Activated B cell treated with CpG ODN at 0.5 μM for 24 hours (primary cell): ENCODE measurements around the gene DTL. TPM values are rescaled to one million over a fixed set of nuclear protein-coding genes. Genes with fewer than 3 reads are reported as not detected.

Experiments used
- ATAC-seq: fragments of 200-7000 bp; cut with Tn5 transposase; one replicate; pipeline ENCODE4 v1.10.0; 2021; ENCODE audit warnings: low read depth, mild to moderate bottlenecking, moderate library complexity
- CTCF ChIA-PET: fragments of 350-600 bp; sonication (Branson Sonifier 250); formaldehyde crosslinking; loops from one replicate; lab custom pipeline; 2021; ENCODE audit warnings: antibody characterized with exemption; lab: Charles Lee
- POLR2A ChIA-PET: fragments of 350-600 bp; sonication (Branson Sonifier 250); formaldehyde crosslinking; loops from one replicate; lab custom pipeline; 2021; ENCODE audit warnings: antibody characterized with exemption; lab: Charles Lee
- DNase-seq: peaks from one replicate; pipeline ENCODE4 v3.0.0; 2022
- H3K27ac Mint-ChIP-seq: one replicate; pipeline ENCODE4 v1.8.0; 2020; ENCODE audit warnings: mixed read lengths
- H3K27me3 Mint-ChIP-seq: one replicate; pipeline ENCODE4 v1.8.0; 2021; ENCODE audit warnings: mixed read lengths
- H3K36me3 Mint-ChIP-seq: one replicate; pipeline ENCODE4 v1.8.0; 2021; ENCODE audit warnings: low read depth, mixed read lengths
- H3K4me1 Mint-ChIP-seq: one replicate; pipeline ENCODE4 v1.8.0; 2021; ENCODE audit warnings: mixed read lengths
- H3K4me3 Mint-ChIP-seq: one replicate; pipeline ENCODE4 v1.8.0; 2020; ENCODE audit warnings: mild to moderate bottlenecking, mixed read lengths
- H3K9me3 Mint-ChIP-seq: one replicate; pipeline ENCODE4 v1.8.0; 2020; ENCODE audit warnings: mixed read lengths
- intact Hi-C: fragments of 100-400 bp; cut with micrococcal nuclease; formaldehyde crosslinking; loops from one replicate; pipeline ENCODE4 v1.15.1; 2024
- total RNA-seq: library from RNA; stranded (reverse); gene quantifications from 2 replicates; pipeline ENCODE4 v1.2.3, GENCODE V29; 2022
- TF ChIP-seq, protein P1 (sequence below): fragments of 200-600 bp; IDR thresholded peaks from one replicate; pipeline ENCODE4 v1.8.0; 2022; ENCODE audit warnings: antibody characterized with exemption, mild to moderate bottlenecking

DTL gene
- total RNA-seq, 1 donor from 2014 or later, result 5.0 TPM

DNA sequence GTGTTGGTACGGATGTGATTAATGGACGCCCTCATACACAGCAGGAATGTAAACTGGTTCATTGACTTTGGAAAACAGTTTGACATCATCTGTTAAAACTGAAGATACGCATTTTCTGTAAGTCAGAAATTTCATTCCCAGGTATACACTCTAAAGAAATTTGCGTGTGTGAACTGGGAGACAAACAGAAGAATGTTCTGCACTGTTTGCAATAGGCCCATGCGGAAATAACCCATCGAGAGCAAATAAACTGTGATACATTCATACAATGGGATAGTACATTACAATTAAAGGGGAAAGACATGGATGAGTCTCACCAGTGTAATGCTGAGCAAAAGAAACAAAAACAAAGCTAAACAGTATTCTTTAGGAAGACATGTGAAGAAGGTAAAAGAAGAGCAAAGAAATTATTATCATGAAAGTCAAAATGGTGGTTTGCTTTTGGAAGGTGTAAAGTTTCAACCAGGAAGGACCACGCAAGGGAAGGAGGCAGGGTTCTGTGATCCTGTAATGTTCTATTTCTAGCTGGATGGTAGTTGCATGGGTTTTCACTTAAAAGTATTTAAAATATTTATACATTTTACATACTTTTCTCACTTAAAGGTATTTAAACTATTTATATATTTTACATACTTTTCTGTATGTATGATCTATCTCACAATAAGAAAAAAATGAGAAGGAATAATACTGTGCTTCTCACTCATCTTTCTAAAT lies 30.5 kb upstream of the DTL start:
- no peaks in the 10 kb centered on the region for H3K4me1 Mint-ChIP-seq
- no peak for ATAC-seq
- no peak for DNase-seq
- no peaks in the 10 kb centered on the region for H3K27me3 Mint-ChIP-seq
- CTCF ChIA-PET, result interaction anchor here (0.9 kb wide), 1 partner anchor 29 kb away, joined by 3 read pairs; no protein-coding TSS in a partner anchor
- POLR2A ChIA-PET, result no interaction called here
- TF ChIP-seq, protein P1, sequence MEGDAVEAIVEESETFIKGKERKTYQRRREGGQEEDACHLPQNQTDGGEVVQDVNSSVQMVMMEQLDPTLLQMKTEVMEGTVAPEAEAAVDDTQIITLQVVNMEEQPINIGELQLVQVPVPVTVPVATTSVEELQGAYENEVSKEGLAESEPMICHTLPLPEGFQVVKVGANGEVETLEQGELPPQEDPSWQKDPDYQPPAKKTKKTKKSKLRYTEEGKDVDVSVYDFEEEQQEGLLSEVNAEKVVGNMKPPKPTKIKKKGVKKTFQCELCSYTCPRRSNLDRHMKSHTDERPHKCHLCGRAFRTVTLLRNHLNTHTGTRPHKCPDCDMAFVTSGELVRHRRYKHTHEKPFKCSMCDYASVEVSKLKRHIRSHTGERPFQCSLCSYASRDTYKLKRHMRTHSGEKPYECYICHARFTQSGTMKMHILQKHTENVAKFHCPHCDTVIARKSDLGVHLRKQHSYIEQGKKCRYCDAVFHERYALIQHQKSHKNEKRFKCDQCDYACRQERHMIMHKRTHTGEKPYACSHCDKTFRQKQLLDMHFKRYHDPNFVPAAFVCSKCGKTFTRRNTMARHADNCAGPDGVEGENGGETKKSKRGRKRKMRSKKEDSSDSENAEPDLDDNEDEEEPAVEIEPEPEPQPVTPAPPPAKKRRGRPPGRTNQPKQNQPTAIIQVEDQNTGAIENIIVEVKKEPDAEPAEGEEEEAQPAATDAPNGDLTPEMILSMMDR, result no peak
- no peak overlapping the region for H3K27ac Mint-ChIP-seq
- no peaks in the 10 kb centered on the region for H3K9me3 Mint-ChIP-seq
- intact Hi-C loops, result no loop called here
- H3K4me3 Mint-ChIP-seq, result no peak overlapping the region
- H3K36me3 Mint-ChIP-seq, result peaks cover 51% of the 10 kb centered on the region

DNA sequence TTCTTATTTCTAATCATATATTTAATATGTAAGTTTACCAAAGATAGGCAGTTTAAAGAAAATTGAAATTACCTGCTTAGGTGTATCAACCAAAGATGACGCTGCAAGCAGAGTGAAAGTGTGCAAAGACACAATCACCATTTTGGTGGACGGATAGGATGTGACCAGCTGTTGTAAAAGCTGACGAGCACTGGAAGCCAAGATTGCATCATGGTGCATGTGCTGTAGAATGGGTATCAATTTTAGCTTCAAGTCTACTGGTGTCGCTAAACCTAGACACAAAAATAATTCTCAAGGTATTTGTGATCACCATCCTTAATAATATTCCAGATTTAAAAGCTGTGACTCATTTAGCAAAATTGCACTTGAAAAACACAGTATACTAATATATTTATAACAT lies 28.4 kb upstream of the DTL start:
- CTCF ChIA-PET, result no interaction called here
- Mint-ChIP-seq H3K36me3 (peaks cover 45% of the 10 kb centered on the region), H3K27me3 (no peaks in the 10 kb centered on the region), H3K27ac (no peak overlapping the region), H3K4me1 (no peaks in the 10 kb centered on the region), H3K4me3 (no peak overlapping the region), H3K9me3 (no peaks in the 10 kb centered on the region)
- TF ChIP-seq, protein P1, result no peak
- intact Hi-C loops, result no loop called here
- ATAC-seq (no peak), DNase-seq (no peak)
- POLR2A ChIA-PET, result no interaction called here

DNA sequence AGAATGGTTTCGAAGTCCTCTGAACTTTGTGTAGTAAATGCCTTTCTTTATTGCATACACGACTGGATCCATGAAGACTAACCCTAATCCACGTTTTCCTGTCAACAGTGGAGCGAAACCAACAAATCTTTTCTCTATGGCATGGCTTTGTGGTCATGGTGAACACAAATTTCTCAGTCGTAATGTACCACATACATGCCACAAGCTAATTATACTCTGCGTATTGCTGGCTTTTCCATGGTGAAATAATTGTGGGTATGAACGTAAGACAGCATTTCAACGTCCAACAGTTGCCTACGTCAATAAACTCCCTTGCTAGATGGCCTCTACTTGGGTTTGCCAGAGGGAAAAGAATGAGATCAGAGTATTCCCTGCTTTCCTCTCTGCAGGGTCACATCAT lies 27.7 kb upstream of the DTL start:
- Mint-ChIP-seq H3K9me3 (no peaks in the 10 kb centered on the region), H3K4me3 (no peak overlapping the region), H3K4me1 (no peaks in the 10 kb centered on the region), H3K27me3 (no peaks in the 10 kb centered on the region), H3K36me3 (peaks cover 38% of the 10 kb centered on the region), H3K27ac (no peak overlapping the region)
- DNase-seq (no peak), ATAC-seq (no peak)
- TF ChIP-seq, protein P1, result no peak
- POLR2A ChIA-PET, result no interaction called here
- CTCF ChIA-PET, result no interaction called here
- intact Hi-C loops, result no loop called here

DNA sequence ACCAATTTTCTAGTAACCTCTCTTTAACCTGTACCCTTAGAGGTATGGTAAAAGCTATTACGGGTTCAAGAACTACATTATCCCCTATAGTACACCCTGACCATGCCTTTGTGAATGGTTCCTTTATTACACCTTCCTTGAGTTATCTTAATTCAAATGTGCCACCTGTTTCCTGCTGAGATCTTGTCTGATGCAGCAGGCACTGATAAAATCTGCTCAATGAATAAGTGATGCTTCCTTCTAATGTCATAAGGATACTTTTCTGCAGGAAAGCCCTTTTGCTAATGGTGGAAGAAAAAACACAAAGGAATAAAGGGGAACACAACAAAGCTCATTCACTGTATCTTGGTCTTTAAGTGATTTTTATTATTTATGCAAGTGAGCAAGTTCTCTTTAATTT lies 26.0 kb upstream of the DTL start:
- TF ChIP-seq, protein P1, result no peak
- ATAC-seq, result no peak

DNA sequence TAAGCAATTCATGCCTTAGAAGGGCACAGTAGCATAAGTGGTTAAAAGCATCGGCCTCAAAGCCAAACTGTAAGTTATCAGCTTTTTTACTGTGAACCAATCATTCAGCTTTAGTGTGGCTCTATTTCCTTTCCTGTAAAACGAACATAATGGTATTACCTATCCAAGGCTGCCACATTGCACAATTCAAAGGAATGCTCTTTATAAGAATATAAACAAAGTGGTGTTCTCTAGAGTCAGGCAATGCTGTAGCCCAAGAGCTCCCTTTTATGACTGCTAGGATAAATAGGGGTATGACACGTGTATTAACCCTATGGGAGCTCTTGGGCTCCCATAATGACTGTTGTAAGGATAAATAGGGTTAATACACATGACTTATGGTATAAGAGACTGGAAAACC lies 25.5 kb upstream of the DTL start:
- ATAC-seq (no peak), DNase-seq (no peak)
- CTCF ChIA-PET, result interaction anchor here (0.8 to 1.9 kb wide), 4 partner anchors 10 to 446 kb away, joined by 3 to 10 read pairs (median 4); no protein-coding TSS in a partner anchor
- POLR2A ChIA-PET, result no interaction called here
- Mint-ChIP-seq H3K27ac (no peak overlapping the region), H3K4me3 (no peak overlapping the region), H3K9me3 (no peaks in the 10 kb centered on the region), H3K4me1 (no peaks in the 10 kb centered on the region), H3K27me3 (no peaks in the 10 kb centered on the region), H3K36me3 (peaks cover 32% of the 10 kb centered on the region)
- intact Hi-C loops, result no loop called here
- TF ChIP-seq, protein P1, result no peak

More for the DNA sequence above, 26.0 kb upstream of the DTL start:
- intact Hi-C loops, result no loop called here
- Mint-ChIP-seq H3K36me3 (peaks cover 35% of the 10 kb centered on the region), H3K27me3 (no peaks in the 10 kb centered on the region), H3K4me3 (no peak overlapping the region), H3K27ac (no peak overlapping the region), H3K9me3 (no peaks in the 10 kb centered on the region), H3K4me1 (no peaks in the 10 kb centered on the region)
- ChIA-PET CTCF (interaction anchor here (1.4 to 1.9 kb wide), 2 partner anchors 10 to 329 kb away, joined by 4 to 10 read pairs; no protein-coding TSS in a partner anchor), POLR2A (no interaction called here)
- no peak for DNase-seq
